NCI-H1436 treated with DMSO at 0.1 percent for 48 hours (cell line): ENCODE measurements around the gene ZNF629.
"Not testable (repeated sequence)": the region's sequence is repeated elsewhere in the genome, so short reads cannot be mapped to it uniquely, and the experiment has no call there.

ENCODE experiments used
- DNase-seq: peaks from one replicate; lab custom pipeline; 2025; lab: John Stamatoyannopoulos, UW

Gene ZNF629

DNA sequence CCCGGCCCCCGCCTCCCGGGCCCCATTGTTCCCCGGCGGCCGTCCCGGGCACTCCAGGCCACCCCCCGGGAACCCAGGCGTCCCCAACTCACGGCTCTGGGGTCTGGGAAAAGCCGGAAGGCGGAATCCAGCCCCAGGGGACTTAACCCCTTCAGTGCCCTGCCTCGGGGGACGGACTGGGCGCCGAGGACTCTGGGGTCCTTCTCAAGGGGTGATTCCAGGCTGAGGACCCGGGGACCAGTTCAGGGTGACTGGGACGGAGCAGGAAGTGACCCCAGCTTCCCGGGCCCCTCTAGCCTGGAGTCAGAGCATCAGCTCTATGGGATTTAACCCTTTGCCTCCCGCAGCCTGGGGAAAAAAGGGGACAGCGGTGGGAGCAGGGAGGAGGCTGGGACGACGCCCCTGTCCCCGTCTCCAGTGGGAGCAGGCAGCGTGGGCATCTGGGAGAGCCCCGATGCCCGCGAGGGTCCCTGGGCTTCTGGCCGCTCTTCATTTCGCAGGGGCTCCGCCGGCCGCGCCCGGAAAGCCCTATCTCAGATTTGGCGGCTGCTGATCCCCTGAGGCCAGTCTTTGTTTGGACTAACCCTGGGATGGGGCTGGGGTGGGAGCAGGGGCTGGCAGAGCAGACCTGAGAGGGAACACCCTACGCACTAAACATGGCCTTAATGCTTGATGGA is at the start of gene ZNF629:
Gene ZNF629, minus strand, starts transcription at position 270 of the 677 bp plus-strand sequence. CDS start 2,723 bp downstream, outside the sequence.
- DNase-seq, result no peak

DNA sequence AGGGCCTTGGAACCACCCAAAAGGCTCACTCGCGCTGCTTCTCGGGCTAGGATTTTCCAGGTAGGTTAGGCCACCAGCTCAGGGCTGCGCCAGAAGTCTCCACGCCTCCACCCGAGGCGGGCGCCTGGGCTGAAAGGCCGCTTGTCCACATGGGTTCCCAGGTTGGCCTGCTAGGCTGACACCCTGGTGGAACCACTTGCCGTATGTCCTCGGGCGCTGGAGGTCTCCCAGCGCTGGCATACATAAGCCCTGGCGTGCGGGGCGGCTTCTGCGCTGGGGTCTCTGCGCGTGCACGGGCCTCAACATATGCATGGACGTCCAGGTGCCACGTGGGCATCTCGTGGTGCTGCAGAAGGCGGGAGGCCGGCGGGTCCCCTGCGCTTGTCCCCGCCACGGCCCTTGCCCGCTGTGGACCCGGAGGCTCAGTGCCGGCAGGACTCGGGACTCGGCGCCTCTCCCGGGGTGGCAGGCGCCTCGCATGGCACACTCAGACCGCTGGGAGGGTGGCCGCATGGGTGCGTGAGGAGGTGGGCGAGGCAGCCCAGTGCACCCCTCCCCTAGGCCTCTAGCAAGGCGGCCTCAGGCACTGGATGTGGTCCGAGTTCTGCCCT is 47.2 kb upstream of the ZNF629 start:
- DNase-seq, result no peak

DNA sequence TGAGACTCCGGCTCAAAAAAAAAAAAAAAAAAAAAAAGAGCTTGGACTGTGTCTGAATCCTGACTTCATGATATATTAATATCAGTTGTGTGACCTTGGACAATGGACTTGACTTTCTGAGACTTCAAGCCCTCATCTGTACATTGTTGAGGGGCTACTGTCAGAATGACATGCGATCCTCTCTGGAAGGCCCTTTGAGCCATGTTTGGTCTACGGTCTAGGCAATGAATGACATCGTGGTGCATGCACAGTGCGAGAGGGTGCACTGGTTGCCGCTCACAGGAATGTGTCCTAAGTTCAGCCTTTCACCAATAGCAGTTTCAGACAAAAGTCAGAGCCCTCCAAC is 43.0 kb upstream of the ZNF629 start:
- DNase-seq, result no peak

DNA sequence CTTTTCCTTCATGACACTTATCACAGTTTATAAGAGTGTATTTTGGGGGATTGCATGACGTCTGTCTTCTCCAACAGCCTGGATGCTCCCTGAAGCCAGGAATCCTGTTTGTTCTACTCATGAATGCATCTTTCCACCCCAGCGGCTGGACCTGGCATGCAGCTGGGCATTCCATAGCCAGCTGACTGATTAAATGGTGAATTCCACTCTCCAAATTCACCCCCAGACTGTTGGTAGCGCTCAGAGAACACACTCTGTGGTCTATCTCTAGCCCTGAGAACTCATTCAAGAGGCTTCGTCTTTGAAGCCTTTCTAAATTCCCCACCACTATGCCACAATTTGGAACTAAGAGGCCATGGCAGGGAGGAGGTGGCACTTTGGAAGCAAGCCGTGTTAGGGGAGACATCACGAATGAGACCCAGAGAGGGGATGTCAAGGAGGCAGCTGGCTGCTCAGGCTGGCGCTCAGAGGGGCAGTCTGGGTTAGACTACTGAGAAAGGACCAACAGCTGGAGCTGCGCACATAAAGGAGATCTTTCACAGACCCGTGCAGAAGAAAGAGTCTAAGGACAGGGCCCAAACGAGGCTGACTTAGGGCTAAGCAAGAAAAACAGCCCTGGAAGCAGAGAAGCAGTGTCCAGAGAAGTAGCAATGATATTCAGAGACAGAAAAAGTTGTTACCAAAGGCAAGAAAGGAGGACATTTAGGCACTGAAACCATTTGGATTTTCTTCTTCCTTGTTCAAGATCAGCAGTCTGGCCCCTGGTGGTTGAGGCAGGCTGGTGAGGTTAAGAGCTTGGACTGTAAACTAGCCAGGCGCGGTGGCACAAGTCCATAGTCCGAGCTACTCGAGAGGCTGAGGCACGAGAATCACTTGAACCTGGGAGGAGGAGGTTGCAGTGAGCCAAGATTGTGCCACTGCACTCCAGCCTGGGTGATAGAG is 42.4 kb upstream of the ZNF629 start:
- DNase-seq, result no peak

DNA sequence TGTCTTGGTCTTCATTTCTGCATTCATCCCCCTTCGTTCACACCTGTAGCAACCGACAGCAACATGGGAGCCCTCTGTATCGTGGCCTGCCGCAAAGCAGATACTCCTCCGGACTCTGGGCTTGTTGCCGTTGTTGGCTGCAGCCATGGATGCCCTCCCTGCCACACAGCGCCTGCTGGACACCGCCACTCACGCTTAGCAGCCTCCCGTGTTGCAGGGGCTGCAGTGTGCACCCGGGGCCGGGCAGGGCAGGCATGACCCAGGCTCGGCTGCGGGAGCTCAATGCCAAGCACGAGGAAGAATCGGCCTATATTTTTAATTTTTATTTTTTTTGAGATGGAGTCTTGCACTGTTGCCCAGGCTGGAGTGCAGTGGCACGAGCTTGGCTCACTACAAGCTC is 34.9 kb upstream of the ZNF629 start:
- no peak for DNase-seq

DNA sequence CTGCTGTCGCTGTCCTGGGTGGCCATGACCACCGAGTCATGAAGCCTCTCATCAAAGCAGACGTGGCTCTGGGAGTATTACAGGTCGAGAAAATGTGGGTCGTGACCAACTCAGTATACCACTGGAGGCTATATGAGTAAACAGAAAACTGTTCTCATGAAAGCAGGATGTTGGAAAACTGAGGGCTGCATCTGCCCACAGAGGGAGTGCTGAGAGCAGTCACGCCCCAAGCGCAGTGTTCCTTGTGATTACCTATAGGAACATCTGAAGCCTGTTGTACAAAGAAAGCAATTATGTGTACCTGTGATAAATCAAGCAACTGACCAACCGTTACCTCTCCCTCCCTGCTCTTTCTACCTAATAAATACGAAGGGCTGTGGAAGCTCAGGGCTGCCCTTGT is 34.4 kb upstream of the ZNF629 start:
- DNase-seq, result not testable (repeated sequence)

DNA sequence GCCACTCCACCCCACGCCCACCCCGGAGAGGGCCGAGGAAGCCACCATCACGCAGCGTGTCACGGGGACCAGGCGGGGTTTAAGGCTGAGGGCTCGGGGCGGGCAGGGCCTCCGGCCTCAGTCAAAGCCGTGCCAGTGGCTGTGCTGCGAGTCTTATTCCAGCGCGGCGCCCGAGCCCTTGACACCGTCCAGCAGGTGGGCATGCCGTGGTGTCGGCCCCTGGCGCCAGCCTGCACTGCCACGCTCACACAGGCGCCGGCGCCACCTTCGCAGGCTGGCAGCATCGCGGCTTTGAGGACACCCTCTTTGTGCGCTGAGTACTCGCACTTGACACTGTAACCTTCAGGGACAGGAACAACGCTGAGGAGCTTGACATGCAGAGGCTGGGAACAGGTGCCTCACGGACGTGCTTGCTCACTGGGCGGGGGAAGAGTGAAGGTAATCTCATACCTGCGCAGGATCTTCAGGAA is 34.0 kb upstream of the ZNF629 start:
- no peak for DNase-seq

DNA sequence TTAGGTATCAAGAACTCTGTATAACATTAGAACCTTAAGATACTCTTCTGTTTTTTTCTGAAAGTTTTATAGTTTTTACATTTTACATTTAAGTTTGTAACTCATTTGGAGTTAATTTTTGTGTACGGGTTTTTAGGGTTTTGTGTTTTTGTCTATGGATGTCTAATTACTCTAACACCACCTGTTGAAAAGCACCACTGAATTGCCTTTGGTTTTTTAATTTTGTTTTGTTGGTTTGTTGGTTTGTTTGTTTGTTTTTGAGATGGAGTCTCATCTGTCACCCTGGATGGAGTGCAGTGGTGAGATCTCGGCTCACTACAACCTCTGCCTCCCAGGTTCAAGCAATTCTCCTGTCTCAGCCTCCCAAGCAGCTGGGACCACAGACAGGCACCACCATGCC is 29.8 kb upstream of the ZNF629 start:
- no peak for DNase-seq

DNA sequence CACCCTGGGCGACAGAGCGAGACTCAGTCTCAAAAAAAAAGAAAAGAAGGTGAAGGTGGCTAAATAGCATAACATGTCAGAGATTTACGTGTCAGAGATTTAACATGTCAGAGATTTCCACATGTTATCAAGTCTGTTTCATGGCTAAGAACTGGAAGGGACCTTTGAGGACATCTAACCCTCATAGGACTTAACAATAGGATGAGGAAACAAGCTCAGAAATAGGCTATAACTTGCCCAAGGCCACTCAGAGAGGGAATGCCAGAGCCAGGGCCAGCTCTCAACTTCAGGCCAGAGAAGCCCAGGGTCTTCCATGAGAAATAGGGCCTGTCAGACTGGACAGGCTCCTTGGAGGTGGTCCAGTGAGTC is 26.8 kb upstream of the ZNF629 start:
- DNase-seq, result no peak

DNA sequence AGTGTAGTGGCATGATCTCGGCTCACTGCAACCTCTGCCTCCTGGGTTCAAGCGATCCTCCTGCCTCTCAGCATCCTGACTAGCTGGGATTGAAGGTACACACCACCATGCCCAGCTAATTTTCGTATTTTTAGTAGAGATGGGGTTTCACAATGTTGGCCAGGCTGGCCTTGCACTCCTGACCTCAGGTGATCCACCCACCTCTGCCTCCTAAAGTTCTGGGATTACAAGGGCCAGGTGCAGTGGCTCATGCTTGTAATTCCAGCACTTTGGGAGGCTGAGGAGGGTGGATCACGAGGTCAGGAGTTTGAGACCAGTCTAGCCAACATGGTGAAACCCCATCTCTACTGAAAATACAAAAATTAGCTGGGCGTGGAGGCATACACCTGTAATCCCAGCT is 22.7 kb upstream of the ZNF629 start:
- DNase-seq, result not testable (repeated sequence)

DNA sequence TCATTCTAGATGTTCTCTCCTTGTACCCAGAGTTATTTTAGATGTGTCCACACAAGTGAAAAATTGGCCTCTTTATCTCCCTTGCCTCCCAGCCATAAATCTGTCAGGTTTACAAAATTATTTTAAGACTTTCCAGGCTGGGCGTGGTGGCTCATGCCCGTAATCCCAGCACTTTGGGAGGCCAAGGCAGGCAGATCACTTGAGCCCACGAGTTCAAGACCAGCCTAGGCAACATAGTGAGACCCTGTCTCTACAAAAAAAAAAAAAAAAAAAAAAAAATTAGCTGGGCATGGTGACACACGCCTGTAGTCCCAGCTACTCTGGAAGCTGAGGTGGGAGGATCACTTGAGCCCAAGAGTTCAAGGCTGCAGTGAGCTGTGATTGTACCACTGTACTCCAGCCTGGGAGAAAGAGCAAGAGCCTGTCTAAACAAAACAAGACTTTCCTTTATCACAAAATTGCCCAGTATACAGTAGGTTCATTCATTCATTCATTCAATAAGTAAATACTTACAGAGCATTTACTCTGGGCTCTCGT is 22.0 kb upstream of the ZNF629 start:
- DNase-seq, result not testable (repeated sequence)

DNA sequence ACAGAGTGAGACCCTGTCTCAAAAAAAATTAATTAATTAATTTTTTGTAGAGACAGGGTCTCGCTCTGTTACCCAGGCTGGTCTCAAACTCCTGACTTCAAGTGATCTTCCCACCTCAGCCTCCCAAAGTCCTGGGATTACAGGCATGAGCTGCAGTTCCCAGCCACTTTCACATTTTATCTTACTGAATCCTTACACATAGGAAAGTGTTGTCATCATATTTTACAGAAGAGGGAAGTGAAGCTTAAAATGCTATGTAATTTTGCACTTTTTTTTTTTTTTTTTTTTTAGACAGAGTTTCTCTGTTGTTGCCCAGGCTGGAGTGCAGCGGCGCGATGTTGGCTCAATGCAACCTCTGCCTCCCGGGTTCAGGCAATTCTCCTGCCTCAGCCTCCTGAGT is 21.1 kb upstream of the ZNF629 start:
- DNase-seq, result no peak

DNA sequence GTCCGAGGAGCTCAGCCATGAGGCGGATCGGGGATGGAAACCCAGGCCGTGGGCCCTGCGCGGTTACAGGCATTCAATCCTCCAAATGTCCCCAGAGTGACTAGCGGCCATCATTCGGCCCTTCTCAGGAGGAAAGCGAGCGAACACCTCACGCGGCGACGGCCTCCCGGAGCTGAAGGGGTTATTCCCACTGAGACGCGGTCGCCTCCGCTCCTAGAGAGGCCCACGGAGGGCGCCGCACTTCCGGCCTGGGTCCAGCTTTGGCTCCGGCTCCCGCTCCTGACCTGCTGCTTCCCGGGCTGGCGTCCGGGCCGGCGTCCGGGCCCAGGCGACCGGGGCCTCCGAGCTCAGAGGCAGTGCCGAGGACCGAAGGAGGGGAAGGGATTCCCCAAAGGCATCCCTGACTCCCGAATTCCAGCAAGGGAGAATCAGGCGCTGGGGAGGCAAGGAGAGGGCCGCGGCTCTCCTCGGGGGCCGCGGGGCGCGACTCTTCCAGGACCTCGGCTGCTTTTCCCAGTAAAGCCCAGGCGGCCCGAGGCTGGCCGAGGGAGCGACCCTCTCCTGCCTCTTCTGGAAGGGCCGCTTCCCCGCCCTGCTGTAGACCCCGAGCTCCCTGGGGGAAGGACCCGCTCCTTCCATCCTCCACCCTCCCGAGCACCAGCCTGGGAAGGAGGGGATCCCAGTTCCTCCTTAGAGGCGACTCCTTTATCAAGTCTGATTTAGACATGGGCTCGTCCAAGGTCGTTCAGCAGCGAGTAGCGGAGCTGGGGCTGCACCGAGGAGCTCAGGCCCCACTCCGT is 18.6 kb upstream of the ZNF629 start:
- no peak for DNase-seq

DNA sequence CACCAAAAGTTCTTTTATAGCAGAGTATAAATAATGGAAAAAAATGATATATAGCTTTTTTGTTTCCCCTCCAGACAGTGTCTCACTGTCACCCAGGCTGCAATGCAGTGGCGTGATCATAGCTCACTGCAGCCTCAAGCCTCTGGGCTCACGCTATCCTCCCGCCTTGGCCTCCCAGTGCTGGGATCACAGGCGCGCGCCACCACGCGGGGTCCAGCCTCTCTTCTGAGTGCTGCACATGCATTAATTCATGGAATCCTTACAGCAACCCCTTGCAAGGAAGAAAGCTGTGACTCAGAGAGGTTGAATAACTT is 18.0 kb upstream of the ZNF629 start:
- no peak for DNase-seq

DNA sequence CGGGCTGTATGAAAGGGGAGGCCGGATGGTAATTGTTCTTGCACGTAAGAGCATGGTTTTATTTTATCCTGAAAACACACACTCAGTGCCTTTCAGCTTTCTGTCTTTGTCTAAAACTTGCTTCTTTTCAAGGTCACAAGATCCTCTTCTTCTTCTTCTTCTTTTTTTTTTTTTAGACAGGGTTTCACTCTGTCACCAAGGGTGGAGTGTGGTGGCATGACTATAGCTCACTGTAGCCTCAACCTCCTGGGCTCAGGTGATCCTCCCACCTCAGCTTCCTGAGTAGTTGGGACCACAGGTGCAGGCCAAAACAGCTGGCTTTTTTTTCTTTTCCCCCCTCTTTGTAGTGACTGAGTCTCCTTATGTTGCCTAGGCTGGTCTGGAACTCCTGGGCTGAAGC is 15.9 kb upstream of the ZNF629 start:
- DNase-seq, result no peak

DNA sequence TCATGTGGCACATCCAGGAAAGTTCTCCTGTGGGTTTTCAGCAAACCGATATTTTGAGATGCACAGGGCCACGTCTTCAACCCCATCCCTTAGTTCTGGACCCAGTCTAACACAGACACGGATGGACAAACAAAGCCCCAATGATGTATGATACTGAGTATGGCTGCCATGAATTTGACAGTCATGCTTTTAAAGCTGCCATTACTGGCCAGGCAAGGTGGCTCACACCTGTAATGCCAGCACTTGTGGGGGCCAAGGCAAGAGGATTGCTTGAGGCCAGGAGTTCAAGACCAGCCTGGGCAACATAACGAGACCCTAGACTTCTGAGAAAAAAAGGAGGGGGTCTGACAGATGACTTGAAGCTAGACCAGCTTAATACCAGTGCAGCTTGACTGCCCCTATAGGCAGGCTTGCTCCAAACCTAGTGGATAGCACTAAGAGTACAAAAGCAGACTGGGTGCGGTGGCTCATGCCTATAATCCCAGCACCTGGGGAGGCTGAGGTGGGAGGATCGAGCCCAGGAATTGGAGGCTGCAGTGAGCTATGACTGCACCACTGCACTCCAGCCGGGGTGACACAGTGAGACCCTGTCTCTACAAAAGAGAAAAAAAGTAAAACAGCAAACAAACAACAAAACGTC is 10.8 kb upstream of the ZNF629 start:
- DNase-seq, result no peak

DNA sequence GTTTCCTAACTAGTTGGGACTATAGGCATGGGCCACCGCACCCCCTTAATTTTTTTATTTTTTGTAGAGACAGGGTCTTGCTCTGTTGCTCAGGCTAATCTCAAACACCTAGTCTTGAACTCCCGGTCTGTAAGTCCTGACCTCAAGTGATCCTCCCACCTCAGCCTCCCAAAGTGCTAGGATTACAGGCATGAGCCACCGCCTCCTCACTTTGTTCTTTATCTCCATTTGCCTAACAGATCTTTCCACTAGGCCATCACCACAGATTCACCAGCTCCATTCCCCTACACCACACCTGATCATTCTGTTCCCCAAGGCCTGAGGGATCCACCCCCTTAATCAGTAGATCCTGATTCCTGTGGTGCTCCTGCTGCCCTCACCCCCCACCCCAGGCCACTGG is 7.6 kb upstream of the ZNF629 start:
- DNase-seq, result no peak

DNA sequence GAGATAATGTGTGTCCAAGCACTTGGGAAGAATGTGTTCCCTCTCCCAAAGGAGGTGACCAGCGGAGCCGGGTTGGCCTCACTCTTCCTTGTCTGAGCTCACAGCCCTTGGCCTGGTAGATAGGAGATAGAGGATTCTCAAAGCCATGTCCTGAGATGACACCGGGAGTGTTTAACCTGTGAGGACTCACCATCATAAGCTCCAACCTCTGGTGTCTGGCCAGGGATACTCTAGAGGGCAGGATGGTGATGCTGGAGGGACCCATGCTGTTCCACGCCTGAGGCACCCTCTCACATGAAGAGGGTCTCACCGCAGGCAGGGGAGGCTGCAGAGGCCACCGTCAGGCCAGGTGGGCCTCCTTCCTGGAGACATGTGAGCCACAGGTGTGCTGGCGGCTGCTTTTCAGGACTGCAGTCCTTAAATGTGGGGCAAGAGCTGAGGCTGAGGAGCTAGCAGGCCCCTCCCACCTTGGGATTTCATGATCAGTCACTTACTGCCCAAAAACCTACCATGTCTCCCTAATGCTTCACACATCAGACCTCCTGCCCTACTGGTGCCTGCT is 6.6 kb upstream of the ZNF629 start:
- no peak for DNase-seq

DNA sequence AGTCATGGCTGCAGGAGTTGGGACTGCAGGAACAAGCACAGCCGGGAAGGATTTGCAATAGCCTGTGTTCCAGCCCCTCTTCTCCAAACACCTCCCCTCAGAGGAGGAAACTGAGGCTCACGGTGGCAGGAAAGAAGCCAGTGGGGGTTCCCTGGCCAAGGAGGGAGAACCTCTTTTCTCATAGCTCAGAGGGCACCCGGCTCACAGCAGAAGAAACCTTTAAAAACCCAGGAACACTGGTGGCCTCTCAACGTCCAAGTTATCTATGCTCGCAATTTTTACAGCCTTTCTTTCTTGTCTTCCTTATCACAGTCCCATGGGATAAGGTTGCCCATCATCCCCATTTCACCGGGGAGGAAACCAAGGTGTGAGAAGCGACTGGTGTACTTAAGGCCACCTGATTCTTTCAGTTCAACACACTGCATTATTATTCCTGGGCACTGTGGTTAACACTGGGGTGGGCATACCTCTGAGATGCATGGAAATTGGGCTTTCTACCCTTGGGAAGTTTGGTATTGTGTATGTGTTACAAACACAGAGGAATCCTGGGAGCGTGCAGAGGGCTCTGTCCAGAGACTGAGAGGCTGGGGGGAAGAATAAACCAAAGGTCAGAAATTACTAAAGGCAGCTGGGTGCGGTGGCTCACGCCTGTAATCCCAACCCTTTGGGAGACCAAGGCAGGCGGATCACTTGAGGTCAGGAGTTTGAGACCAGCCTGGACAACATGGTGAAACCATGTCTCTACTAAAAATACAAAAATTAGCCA is 791 bp upstream of the ZNF629 start:
- no peak for DNase-seq
